OCI-LY7 (cell line): Measurements from ENCODE around the gene MRPL42. TPM values are rescaled to one million over a fixed set of nuclear protein-coding genes. Genes with fewer than 3 reads are reported as not detected.
A peak's percentile ranks its signal among the peaks of the same experiment; 100 is the strongest.

Source experiments
- BruUV-seq: library from RNA; stranded (reverse); fragments of 400-500 nt; replicated peaks from 2 replicates; lab custom pipeline; 2021; lab: Mats Ljungman, UMichigan
- CTCF ChIA-PET: fragments of 300-600 bp; sonication (Branson Sonifier 250); formaldehyde crosslinking; loops from one replicate; lab custom pipeline; 2022; ENCODE audit warnings: antibody characterized with exemption; ENCODE audit not compliant: unreplicated experiment; lab: Charles Lee
- POLR2A ChIA-PET: fragments of 300-600 bp; sonication (Branson Sonifier 250); formaldehyde crosslinking; loops from one replicate; lab custom pipeline; 2022; ENCODE audit warnings: antibody characterized with exemption; lab: Charles Lee
- DNase-seq: peaks from one replicate; pipeline ENCODE4 v3.0.0-alpha.2; 2015; ENCODE audit warnings: low spot score
- H2AFZ ChIP-seq: fragments of 200-600 bp; sonication (generic), shearing (Covaris generic); 2 replicates; pipeline ENCODE4 v1.6.1; 2014; ENCODE audit warnings: mild to moderate bottlenecking, antibody characterized with exemption, low read length, moderate library complexity
- H3K27ac ChIP-seq: fragments of 200-600 bp; sonication (generic); 2 replicates; pipeline ENCODE4 v1.5.1; 2014; ENCODE audit warnings: mixed run types, low read depth, mild to moderate bottlenecking, moderate library complexity, low read length, inconsistent platforms; ENCODE audit not compliant: poor library complexity, severe bottlenecking
- H3K36me3 ChIP-seq: fragments of 200-600 bp; sonication (generic); 2 replicates; pipeline ENCODE4 v1.6.1; 2014; ENCODE audit warnings: mild to moderate bottlenecking, antibody characterized with exemption, low read length, moderate library complexity, mixed read lengths; ENCODE audit not compliant: insufficient read depth
- H3K4me1 ChIP-seq: fragments of 200-600 bp; sonication (generic); 2 replicates; pipeline ENCODE4 v1.5.1; 2014; ENCODE audit warnings: mild to moderate bottlenecking, low read length; ENCODE audit not compliant: insufficient read depth, poor library complexity, severe bottlenecking
- H3K4me2 ChIP-seq: fragments of 200-600 bp; sonication (generic); 2 replicates; pipeline ENCODE4 v1.6.1; 2014; ENCODE audit warnings: mild to moderate bottlenecking, low read length
- H3K4me3 ChIP-seq: fragments of 200-600 bp; sonication (generic); 2 replicates; pipeline ENCODE4 v1.5.1; 2014; ENCODE audit warnings: mild to moderate bottlenecking, low read depth, low read length; ENCODE audit not compliant: poor library complexity, severe bottlenecking
- H3K79me2 ChIP-seq: fragments of 200-600 bp; sonication (generic); 2 replicates; pipeline ENCODE4 v1.6.1; 2016; ENCODE audit warnings: low read depth, mild to moderate bottlenecking, low read length, moderate library complexity, mixed read lengths; ENCODE audit not compliant: insufficient read depth
- H3K9me2 ChIP-seq: fragments of 200-600 bp; sonication (generic); 2 replicates; pipeline ENCODE4 v1.6.1; 2016; ENCODE audit warnings: mild to moderate bottlenecking, low read length, mixed read lengths; ENCODE audit not compliant: insufficient read depth
- H3K9me3 ChIP-seq: fragments of 200-600 bp; sonication (generic); 2 replicates; pipeline ENCODE4 v1.6.1; 2014; ENCODE audit warnings: mild to moderate bottlenecking, mixed run types, low read length, mixed read lengths
- H4K20me1 ChIP-seq: fragments of 200-600 bp; sonication (generic); 2 replicates; pipeline ENCODE4 v1.6.1; 2014; ENCODE audit warnings: mild to moderate bottlenecking, antibody characterized with exemption, low read length, moderate library complexity, mixed read lengths; ENCODE audit not compliant: insufficient read depth
- CTCF ChIP-seq: fragments of 200-600 bp; sonication (generic); conservative IDR thresholded peaks from 2 replicates; pipeline ENCODE4 v1.5.1; 2014; ENCODE audit warnings: mild to moderate bottlenecking, antibody characterized with exemption, low read length, moderate library complexity, mixed read lengths
- EZH2phosphoT487 ChIP-seq: fragments of 200-600 bp; sonication (generic); IDR thresholded peaks from 2 replicates; pipeline ENCODE4 v1.6.1; 2018; ENCODE audit warnings: low read depth, borderline replicate concordance, mild to moderate bottlenecking, mixed run types, antibody characterized with exemption, low read length, moderate library complexity, mixed read lengths
- intact Hi-C: fragments of 100-400 bp; cut with micrococcal nuclease; formaldehyde crosslinking; loops from one replicate; pipeline ENCODE4 v1.10.0; 2022; ENCODE audit not compliant: unreplicated experiment
- total RNA-seq, 2 experiments: library from RNA; depleted of rRNA in 1 of 2; stranded (reverse); fragments of >200 nt in 1 of 2; shearing (Covaris generic) in 1 of 2; gene quantifications; 2 replicates each; pipeline ENCODE4 v1.2.3, GENCODE V29; 2014 to 2022

Gene MRPL42
- total RNA-seq, 2 experiments from 2014 or later = 51.3 to 61.6 TPM

GRCh38 chr12:93425736-93426411 lies 41.4 kb upstream of the MRPL42 start:
- Histone ChIP-seq H4K20me1 (peaks cover 82% of the 10 kb centered on the region), H3K79me2 (peaks cover 100% of the 10 kb centered on the region), H3K4me2 (peak overlapping the region; percentile 64), H2AFZ (no peak overlapping the region), H3K4me1 (peaks cover 90% of the 10 kb centered on the region), H3K4me3 (peak overlapping the region; percentile 39), H3K27ac (peak overlapping the region; percentile 53), H3K36me3 (peaks cover 34% of the 10 kb centered on the region), H3K9me2 (no peaks in the 10 kb centered on the region), H3K9me3 (no peaks in the 10 kb centered on the region)
- no TSS peak for BruUV-seq
- TF ChIP-seq CTCF (no peak), EZH2phosphoT487 (no peak)
- ChIA-PET CTCF (no interaction called here), POLR2A (interaction anchor here (0.6 to 2.6 kb wide), 12 partner anchors 9 to 1920 kb away, joined by 3 to 38 read pairs (median 6); partner anchors contain the start of gene UBE2N)
- intact Hi-C loops = no loop called here
- DNase-seq = peak; percentile 42

GRCh38 chr12:93426412-93426805 lies 40.9 kb upstream of the MRPL42 start:
- DNase-seq = no peak
- H3K9me2 ChIP-seq = no peaks in the 10 kb centered on the region
- peak overlapping the region; percentile 64 for H3K4me2 ChIP-seq
- ChIA-PET POLR2A (interaction anchor here (0.6 to 2.6 kb wide), 11 partner anchors 8 to 1919 kb away, joined by 3 to 38 read pairs (median 6); partner anchors contain the start of gene UBE2N), CTCF (no interaction called here)
- peaks cover 38% of the 10 kb centered on the region for H3K36me3 ChIP-seq
- H4K20me1 ChIP-seq = peaks cover 84% of the 10 kb centered on the region
- BruUV-seq = no TSS peak
- intact Hi-C loops = no loop called here
- H3K4me3 ChIP-seq = peak overlapping the region; percentile 39
- no peak overlapping the region for H2AFZ ChIP-seq
- H3K27ac ChIP-seq = peak overlapping the region; percentile 53
- peaks cover 85% of the 10 kb centered on the region for H3K4me1 ChIP-seq
- peaks cover 100% of the 10 kb centered on the region for H3K79me2 ChIP-seq
- TF ChIP-seq EZH2phosphoT487 = no peak
- no peak for TF ChIP-seq CTCF
- H3K9me3 ChIP-seq = no peaks in the 10 kb centered on the region
